ENCODE results near the gene KLHL40.

KLHL40 gene

DNA sequence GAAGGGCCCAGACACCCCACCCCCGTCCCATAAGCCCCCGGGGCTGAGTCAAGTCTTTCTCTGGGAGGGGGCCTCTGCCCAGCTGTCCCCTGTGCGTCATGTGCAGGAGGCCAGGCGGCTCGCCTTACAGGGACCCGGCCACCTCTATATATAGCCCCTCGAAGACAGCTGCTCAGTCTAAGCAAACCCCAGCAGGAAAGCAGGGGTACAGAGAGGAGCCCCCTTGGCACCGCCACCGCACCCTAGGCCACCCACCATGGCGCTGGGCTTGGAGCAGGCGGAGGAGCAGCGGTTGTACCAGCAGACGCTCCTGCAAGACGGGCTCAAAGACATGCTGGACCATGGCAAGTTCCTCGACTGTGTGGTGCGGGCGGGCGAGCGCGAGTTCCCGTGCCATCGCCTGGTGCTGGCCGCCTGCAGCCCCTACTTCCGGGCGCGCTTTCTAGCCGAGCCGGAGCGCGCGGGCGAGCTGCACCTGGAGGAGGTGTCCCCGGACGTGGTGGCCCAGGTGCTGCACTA is at the start of gene KLHL40:
TSS of gene KLHL40 (plus strand) at position 175 of the 519 bp plus-strand sequence. CDS start at position 257, 82 bp downstream.
- FAIRE-seq (no peak), DNase-seq (ENCODE audit: extremely low spot score, insufficient read length, low read depth) (no peak)

GRCh38 chr3:42637001-42637400 is 48.3 kb upstream of the KLHL40 start:
- DNase-seq (ENCODE audit: extremely low spot score, insufficient read length, low read depth) (no peak), FAIRE-seq (no peak)

DNA sequence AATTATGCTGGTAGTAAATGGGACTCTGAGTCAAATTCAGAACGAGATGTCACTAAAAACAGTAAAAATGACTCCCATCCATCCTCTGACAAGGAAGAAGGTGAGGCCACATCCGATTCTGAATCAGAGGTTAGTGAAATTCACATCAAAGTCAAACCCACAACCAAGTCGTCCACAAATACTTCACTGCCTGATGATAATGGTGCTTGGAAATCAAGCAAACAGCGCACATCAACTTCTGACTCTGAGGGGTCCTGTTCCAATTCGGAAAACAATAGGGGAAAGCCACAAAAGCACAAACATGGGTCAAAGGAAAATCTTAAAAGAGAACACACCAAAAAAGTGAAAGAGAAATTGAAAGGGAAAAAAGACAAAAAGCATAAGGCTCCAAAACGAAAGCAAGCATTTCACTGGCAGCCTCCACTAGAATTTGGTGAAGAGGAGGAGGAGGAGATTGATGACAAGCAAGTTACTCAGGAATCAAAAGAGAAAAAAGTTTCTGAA is 46.9 kb upstream of the KLHL40 start:
- DNase-seq (ENCODE audit: extremely low spot score, insufficient read length, low read depth) (no peak), FAIRE-seq (peak; percentile 78)

- DNase-seq (ENCODE audit: extremely low spot score, insufficient read length, low read depth), result no peak
- FAIRE-seq, result no peak
Observed at GRCh38 chr3:42639192-42639591, 46.1 kb upstream of the KLHL40 start.

- no peak for FAIRE-seq
- DNase-seq (ENCODE audit: extremely low spot score, insufficient read length, low read depth), result no peak
Observed at GRCh38 chr3:42640129-42640528, 45.2 kb upstream of the KLHL40 start.

- no peak for FAIRE-seq
- no peak for DNase-seq (ENCODE audit: extremely low spot score, insufficient read length, low read depth)
Observed at GRCh38 chr3:42640771-42641370, 44.5 kb upstream of the KLHL40 start.

GRCh38 chr3:42647821-42648459 is 37.4 kb upstream of the KLHL40 start:
- FAIRE-seq (no peak), DNase-seq (ENCODE audit: extremely low spot score, insufficient read length, low read depth) (no peak)

DNA sequence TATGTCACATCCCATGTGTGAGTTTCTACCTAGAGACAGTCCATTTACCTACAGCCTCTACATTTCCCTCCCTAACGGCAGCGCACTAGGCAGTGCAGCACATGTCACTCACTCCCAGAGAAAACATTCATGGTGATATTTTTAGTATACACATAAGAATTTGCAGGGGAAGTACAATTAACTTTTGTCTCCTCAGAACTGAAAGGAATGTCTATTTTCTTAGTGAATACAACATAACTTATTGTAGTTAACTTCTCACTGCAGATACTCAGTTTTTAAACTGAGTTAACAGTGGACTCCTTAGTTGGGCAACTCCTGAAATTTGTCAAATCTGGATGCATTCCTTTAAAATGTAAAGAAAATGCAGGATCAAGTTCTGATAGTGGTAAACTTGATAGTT is 36.3 kb upstream of the KLHL40 start:
- no peak for FAIRE-seq
- no peak for DNase-seq (ENCODE audit: extremely low spot score, insufficient read length, low read depth)

- FAIRE-seq (no peak), DNase-seq (ENCODE audit: extremely low spot score, insufficient read length, low read depth) (no peak)
Observed at GRCh38 chr3:42649783-42650182, 35.6 kb upstream of the KLHL40 start.

- FAIRE-seq, result no peak
- DNase-seq (ENCODE audit: extremely low spot score, insufficient read length, low read depth), result no peak
Observed at GRCh38 chr3:42651248-42652091, 33.9 kb upstream of the KLHL40 start.

DNA sequence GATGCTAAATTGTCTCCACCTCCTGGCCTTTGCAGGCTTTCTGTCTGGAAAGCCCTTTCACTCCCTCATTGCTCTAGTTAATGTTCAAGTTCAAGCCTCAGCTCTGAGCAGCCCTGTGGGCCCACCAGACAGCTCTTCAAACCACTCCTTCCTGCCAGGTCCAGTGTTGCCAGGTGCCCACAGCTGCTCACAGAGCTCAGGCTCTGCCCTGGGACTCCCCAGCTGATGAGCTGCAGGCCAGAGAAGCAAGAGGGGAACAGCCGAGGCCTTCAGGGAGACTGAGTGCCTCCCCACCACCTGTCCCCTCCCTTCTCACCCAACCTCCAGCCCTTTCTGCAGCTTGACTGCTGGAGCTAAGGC is 33.1 kb upstream of the KLHL40 start:
- DNase-seq (ENCODE audit: extremely low spot score, insufficient read length, low read depth) (no peak), FAIRE-seq (no peak)

- DNase-seq (ENCODE audit: extremely low spot score, insufficient read length, low read depth) (no peak), FAIRE-seq (peak; percentile 95)
Observed at GRCh38 chr3:42652611-42653302, 32.6 kb upstream of the KLHL40 start.

GRCh38 chr3:42653303-42653559 is 32.1 kb upstream of the KLHL40 start:
- FAIRE-seq (no peak), DNase-seq (ENCODE audit: extremely low spot score, insufficient read length, low read depth) (no peak)

DNA sequence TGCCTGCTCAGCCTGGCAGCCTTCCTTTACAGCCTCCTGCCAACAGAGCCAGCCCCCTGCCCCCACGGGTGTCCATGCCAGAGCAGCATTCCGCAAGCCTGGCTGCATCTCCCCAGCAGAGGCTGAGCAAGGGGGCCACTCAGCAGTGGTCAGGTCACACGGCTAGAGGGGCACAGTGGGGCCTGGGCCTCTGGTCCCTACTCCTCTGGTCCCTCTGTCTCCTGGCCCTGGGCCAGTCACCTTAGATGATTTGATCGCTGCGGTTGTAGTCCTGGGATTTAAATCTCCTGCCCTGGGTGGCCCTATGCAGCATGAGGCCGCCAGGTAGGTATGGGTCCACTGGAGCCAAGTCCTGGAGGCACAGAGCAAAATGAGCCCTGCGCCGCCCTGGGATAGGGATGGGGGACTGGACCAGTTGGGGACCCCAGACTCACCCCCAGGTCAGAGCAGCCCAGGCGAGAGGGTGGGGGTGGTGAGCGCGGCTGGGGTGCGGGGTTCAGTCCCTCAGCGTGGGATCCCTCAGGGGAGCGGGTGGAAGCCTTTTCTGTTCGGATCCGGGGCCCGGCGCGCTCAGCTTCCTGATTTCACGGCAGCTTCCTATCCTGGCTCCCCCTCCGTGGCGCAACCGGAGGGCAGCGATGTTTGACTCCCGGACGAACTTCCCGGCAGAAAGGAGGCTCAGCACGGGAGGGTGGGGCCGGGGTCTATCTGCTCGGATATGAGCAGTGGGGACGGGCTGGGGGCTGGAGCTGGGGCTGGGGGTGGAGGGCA is 31.6 kb upstream of the KLHL40 start, which contains the start of gene ZBTB47:
TSS of gene ZBTB47 (plus strand) at position 138 of the 771 bp plus-strand sequence. CDS start 4,659 bp downstream, outside the sequence.
- no peak for DNase-seq (ENCODE audit: extremely low spot score, insufficient read length, low read depth)
- FAIRE-seq, result no peak

- DNase-seq (ENCODE audit: extremely low spot score, insufficient read length, low read depth), result no peak
- FAIRE-seq, result no peak
Observed at GRCh38 chr3:42654331-42655201, 30.8 kb upstream of the KLHL40 start.

DNA sequence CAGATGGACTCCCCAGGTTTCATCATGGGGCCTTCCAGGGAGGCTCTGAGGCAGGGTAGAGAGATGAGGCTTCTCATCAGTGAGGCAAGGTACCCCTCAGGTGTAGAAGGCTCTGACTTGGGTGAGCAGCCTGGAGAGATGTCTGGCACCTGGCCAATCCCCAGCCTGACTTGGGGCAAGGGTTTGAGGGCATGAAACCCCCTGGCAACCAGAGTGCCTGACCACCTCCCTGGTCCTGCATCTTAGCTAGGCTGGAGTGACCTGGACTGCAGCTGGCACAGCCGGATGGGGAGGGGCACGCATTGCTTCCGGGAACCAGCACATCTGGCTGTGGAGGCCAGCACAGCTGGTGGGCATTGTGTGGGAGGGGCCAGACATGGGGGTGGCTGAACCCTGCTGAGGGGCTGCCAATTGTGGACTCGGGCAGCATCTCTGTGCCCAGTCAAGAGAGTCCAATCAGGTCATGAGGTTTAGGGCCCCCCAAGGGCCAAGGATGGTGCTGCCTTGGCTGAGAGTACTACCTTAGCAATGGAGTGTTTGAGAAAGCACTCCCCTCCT is 29.9 kb upstream of the KLHL40 start:
- DNase-seq (ENCODE audit: extremely low spot score, insufficient read length, low read depth) (no peak), FAIRE-seq (no peak)

DNA sequence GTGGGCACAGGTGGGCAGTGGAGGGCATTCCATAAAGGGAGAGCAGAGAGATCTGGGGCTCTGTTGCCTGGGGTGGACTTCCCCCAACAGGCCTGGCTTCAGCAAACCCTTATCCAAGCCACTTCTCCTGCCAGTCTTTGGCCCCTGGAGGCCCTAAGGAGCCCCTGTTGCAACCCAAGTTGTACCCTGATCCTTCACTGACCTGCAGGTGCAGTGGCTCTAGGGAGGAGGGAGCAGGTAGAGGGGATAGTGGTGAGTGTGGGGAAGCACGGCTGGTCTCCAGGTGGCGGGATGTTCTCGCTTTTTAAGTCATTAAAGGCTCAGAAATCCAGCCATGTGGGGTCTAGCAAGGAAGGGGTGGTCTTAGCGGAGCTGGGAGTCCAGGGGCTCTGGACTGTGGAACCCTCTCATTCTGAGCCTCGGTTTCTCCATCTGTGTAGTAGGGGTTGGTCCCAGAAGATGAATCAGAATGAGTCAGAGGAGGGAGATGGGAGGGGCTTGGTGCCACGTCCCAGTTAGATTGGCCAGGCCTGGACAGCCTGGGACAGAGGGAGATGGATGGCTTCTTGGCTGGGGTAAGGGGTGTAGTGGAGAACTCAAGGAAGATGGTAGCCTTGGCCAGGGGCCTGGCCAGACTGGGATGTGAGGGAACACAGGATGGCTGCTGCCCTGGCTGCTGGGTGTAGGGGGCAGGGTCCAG is 29.2 kb upstream of the KLHL40 start:
- DNase-seq (ENCODE audit: extremely low spot score, insufficient read length, low read depth), result no peak

More for the DNA sequence above, 29.2 kb upstream of the KLHL40 start:
- FAIRE-seq, result no peak
